ENCODE results near the gene SELENOI.

SELENOI gene

GRCh38 chr2:26400723-26401122, 54.8 kb downstream of the SELENOI start:
- TF ChIP-seq ZFX (IDR thresholded peaks at IDR 0.05) (no peak), CTCF (conservative IDR thresholded peaks at IDR 0.05) (no peak)
- no peak overlapping the region for H3K27ac ChIP-seq

- TF ChIP-seq ZFX (IDR thresholded peaks at IDR 0.05): no peak
- no peak for TF ChIP-seq CTCF (conservative IDR thresholded peaks at IDR 0.05)
- H3K27ac ChIP-seq: no peak within 1 kb of the TSS
Observed at GRCh38 chr2:26401739-26402541, 56.0 kb downstream of the SELENOI start, which contains the start of gene DRC1. Gene DRC1, plus strand, starts transcription at chr2:26401920. Its CDS starts 70 bp downstream, at chr2:26401990.

- TF ChIP-seq CTCF (conservative IDR thresholded peaks at IDR 0.05): no peak
- no peak for TF ChIP-seq ZFX (IDR thresholded peaks at IDR 0.05)
- H3K27ac ChIP-seq: no peak overlapping the region
Observed at GRCh38 chr2:26407526-26407925, 61.6 kb downstream of the SELENOI start.

- TF ChIP-seq ZFX (IDR thresholded peaks at IDR 0.05) (no peak), CTCF (conservative IDR thresholded peaks at IDR 0.05) (no peak)
- H3K27ac ChIP-seq: no peak overlapping the region
Observed at GRCh38 chr2:26409785-26410184, 63.8 kb downstream of the SELENOI start.

DNA sequence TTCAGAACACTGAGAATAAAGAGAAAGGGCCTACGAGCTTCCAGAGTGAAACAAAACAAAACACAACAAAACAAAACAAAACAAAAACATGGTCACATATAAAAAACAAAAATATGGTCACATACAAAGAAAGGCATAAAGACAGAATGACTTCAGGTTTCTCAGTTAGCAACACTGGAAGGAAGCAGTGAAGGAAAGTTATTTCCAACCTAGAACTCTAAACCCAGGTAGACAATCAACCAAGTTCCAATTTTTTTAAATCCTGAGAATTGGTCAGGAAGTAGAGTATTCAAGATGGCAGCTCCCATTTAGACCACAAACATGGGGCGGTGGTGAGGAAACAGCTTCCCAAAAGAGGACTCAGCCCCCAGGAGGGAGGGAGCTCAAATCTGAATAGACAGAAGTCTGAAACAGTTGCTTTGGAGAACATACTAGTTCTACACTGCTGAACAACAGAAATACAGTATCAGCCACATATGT, 64.9 kb downstream of the SELENOI start:
- H3K27ac ChIP-seq: no peak overlapping the region
- no peak for TF ChIP-seq ZFX (IDR thresholded peaks at IDR 0.05)
- no peak for TF ChIP-seq CTCF (conservative IDR thresholded peaks at IDR 0.05)

- TF ChIP-seq CTCF (conservative IDR thresholded peaks at IDR 0.05) (no peak), ZFX (IDR thresholded peaks at IDR 0.05) (no peak)
Observed at GRCh38 chr2:26411419-26411818, 65.5 kb downstream of the SELENOI start.

GRCh38 chr2:26412091-26412673, 66.2 kb downstream of the SELENOI start:
- TF ChIP-seq ZFX (IDR thresholded peaks at IDR 0.05) (no peak), CTCF (conservative IDR thresholded peaks at IDR 0.05) (no peak)
- H3K27ac ChIP-seq: no peak overlapping the region

More at GRCh38 chr2:26411419-26411818, 65.5 kb downstream of the SELENOI start:
- no peak overlapping the region for H3K27ac ChIP-seq

Measured in C4-2B (cell line).